HepG2 (cell line): Measurements from ENCODE around the gene ZNF451. TPM values are rescaled to one million over a fixed set of nuclear protein-coding genes. Genes with fewer than 3 reads are reported as not detected.

Source experiments
- ATF7 ChIP-seq, 2 experiments: fragments of 450-650 bp in 1 of 2; sonication (generic) in 1 of 2; formaldehyde crosslinking in 1 of 2; IDR thresholded peaks; 2 replicates each; pipeline versions ENCODE4 v1.4.0 to v1.6.1; 2016 to 2020; ENCODE audit warnings: antibody characterized with exemption in 1 of 2, mild to moderate bottlenecking in 1 of 2, missing genetic modification reagents in 1 of 2
- HCFC1 ChIP-seq: fragments of 150-350 bp; IDR thresholded peaks from 2 replicates; pipeline ENCODE4 v1.6.1; 2014; ENCODE audit warnings: low read depth, low read length
- SRSF9 ChIP-seq: fragments of 200-400 bp; formaldehyde crosslinking; IDR thresholded peaks from 2 replicates; pipeline ENCODE4 v1.6.1; 2018; ENCODE audit warnings: borderline replicate concordance, mild to moderate bottlenecking, low read depth, low read length; ENCODE audit not compliant: insufficient read depth, poor library complexity, severe bottlenecking
- polyA plus RNA-seq, 8 experiments: library from polyadenylated mRNA; depleted of rRNA in 3 of 8; stranded (reverse) in 7 of 8; unstranded in 1 of 8; fragments of >200 nt; fragmentation: Illumina TruSeq in 4 of 8; extraction: Trizol in 4 of 8; gene quantifications; 2 replicates each; pipeline versions ENCODE4 v1.2.1 to v1.2.3, GENCODE V29; 2011 to 2016; ENCODE audit warnings: low read depth in 4 of 8, missing spikeins in 1 of 8, mixed read lengths in 1 of 8; ENCODE audit not compliant: insufficient read depth in 1 of 8
- total RNA-seq, 5 experiments: library from RNA; depleted of rRNA; stranded (reverse); fragments of >200 nt; fragmentation: Illumina TruSeq; extraction: Trizol; gene quantifications; 2 replicates each; pipeline ENCODE4 v1.2.3, GENCODE V29; 2016; ENCODE audit warnings: low read depth in 1 of 5
- TF ChIP-seq, protein P1 (sequence below): sonication (generic); formaldehyde crosslinking; IDR thresholded peaks from 2 replicates; pipeline ENCODE4 v1.5.0; 2020; ENCODE audit warnings: missing genetic modification reagents
- TF ChIP-seq, protein P2 (sequence below): sonication (generic); formaldehyde crosslinking; conservative IDR thresholded peaks from 2 replicates; pipeline ENCODE4 v1.4.0; 2020; ENCODE audit warnings: mild to moderate bottlenecking, missing genetic modification reagents, moderate library complexity
- TF ChIP-seq, protein P3 (sequence below), 2 experiments: fragments of 450-650 bp in 1 of 2; sonication (generic) in 1 of 2; formaldehyde crosslinking in 1 of 2; IDR thresholded peaks; 2 replicates each; pipeline versions ENCODE4 v1.6.1 to v1.8.0; 2016 to 2022; ENCODE audit warnings: antibody characterized with exemption in 1 of 2, mild to moderate bottlenecking in 1 of 2, missing genetic modification reagents in 1 of 2

The ZNF451 gene
- total and polyA plus RNA-seq, 2 of the 13 experiments (the other 11 are each of a cell fraction or from before 2014, with no cell fraction given) = 32.1 to 65.7 TPM

DNA sequence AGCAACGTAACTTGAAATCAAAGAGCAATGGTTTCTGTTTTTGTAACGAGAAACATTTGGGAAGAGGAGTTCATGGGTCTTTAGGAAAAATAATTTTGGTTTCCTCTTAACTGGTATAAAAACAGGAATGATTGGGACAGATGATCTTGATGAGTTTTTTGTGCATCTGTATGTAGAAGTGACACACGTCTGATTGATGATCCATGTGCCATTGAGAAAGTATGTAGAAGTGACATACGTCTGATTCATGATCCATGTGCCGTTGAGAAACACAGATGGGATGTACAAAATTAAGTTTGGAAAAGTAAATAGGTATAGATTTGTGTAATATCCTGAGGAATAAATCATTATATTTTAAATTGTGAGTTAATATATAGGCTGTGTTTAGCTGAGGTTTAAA lies 41.4 kb upstream of the ZNF451 start (continued):
- TF ChIP-seq, protein P1, sequence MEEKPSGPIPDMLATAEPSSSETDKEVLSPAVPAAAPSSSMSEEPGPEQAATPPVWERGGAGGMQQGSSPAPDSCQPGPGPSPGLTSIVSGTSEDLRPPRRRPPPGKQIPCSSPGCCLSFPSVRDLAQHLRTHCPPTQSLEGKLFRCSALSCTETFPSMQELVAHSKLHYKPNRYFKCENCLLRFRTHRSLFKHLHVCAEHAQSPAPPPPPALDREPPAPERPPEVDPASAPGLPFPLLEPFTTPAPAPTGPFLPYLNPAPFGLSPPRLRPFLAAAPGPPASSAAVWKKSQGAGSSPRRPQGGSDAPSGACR (CRISPR knock-in tag) = no peak
- TF ChIP-seq, protein P2, sequence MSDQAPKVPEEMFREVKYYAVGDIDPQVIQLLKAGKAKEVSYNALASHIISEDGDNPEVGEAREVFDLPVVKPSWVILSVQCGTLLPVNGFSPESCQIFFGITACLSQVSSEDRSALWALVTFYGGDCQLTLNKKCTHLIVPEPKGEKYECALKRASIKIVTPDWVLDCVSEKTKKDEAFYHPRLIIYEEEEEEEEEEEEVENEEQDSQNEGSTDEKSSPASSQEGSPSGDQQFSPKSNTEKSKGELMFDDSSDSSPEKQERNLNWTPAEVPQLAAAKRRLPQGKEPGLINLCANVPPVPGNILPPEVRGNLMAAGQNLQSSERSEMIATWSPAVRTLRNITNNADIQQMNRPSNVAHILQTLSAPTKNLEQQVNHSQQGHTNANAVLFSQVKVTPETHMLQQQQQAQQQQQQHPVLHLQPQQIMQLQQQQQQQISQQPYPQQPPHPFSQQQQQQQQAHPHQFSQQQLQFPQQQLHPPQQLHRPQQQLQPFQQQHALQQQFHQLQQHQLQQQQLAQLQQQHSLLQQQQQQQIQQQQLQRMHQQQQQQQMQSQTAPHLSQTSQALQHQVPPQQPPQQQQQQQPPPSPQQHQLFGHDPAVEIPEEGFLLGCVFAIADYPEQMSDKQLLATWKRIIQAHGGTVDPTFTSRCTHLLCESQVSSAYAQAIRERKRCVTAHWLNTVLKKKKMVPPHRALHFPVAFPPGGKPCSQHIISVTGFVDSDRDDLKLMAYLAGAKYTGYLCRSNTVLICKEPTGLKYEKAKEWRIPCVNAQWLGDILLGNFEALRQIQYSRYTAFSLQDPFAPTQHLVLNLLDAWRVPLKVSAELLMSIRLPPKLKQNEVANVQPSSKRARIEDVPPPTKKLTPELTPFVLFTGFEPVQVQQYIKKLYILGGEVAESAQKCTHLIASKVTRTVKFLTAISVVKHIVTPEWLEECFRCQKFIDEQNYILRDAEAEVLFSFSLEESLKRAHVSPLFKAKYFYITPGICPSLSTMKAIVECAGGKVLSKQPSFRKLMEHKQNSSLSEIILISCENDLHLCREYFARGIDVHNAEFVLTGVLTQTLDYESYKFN = no peak
- TF ChIP-seq ATF7 (IDR thresholded peaks at IDR 0.05) (no peak), ATF7 (CRISPR knock-in tag; IDR thresholded peaks at IDR 0.05) (no peak), SRSF9 (no peak), HCFC1 (no peak)
- TF ChIP-seq, protein P3, sequence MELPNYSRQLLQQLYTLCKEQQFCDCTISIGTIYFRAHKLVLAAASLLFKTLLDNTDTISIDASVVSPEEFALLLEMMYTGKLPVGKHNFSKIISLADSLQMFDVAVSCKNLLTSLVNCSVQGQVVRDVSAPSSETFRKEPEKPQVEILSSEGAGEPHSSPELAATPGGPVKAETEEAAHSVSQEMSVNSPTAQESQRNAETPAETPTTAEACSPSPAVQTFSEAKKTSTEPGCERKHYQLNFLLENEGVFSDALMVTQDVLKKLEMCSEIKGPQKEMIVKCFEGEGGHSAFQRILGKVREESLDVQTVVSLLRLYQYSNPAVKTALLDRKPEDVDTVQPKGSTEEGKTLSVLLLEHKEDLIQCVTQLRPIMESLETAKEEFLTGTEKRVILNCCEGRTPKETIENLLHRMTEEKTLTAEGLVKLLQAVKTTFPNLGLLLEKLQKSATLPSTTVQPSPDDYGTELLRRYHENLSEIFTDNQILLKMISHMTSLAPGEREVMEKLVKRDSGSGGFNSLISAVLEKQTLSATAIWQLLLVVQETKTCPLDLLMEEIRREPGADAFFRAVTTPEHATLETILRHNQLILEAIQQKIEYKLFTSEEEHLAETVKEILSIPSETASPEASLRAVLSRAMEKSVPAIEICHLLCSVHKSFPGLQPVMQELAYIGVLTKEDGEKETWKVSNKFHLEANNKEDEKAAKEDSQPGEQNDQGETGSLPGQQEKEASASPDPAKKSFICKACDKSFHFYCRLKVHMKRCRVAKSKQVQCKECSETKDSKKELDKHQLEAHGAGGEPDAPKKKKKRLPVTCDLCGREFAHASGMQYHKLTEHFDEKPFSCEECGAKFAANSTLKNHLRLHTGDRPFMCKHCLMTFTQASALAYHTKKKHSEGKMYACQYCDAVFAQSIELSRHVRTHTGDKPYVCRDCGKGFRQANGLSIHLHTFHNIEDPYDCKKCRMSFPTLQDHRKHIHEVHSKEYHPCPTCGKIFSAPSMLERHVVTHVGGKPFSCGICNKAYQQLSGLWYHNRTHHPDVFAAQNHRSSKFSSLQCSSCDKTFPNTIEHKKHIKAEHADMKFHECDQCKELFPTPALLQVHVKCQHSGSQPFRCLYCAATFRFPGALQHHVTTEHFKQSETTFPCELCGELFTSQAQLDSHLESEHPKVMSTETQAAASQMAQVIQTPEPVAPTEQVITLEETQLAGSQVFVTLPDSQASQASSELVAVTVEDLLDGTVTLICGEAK (IDR thresholded peaks at IDR 0.05) = no peak
- TF ChIP-seq, protein P3 (CRISPR knock-in tag; IDR thresholded peaks at IDR 0.05) = no peak
